ENCODE data around the gene KLRG1. TPM values are rescaled to one million over a fixed set of nuclear protein-coding genes. Genes with fewer than 3 reads are reported as not detected.

The KLRG1 gene
- total RNA-seq, 2 donors from 2014 or later, result 0.54 to 1.0 TPM

GRCh38 chr12:9050521-9051157 lies 61.3 kb downstream of the KLRG1 start:
- Histone ChIP-seq H3K4me1 (no peaks in the 10 kb centered on the region), H3K36me3 (no peaks in the 10 kb centered on the region), H3K27me3 (no peaks in the 10 kb centered on the region), H3K9me3 (no peaks in the 10 kb centered on the region), H3K4me3 (no peak overlapping the region), H3K9ac (ENCODE audit: low read depth in 2 of 2, low read length in 2 of 2) (no peak overlapping the region), H3K27ac (no peak overlapping the region)
- intact Hi-C loops (cut with DNase I), result no loop called here
- DNase-seq, result no peak
- TF ChIP-seq CTCF (IDR thresholded peaks at IDR 0.05), result no peak

DNA sequence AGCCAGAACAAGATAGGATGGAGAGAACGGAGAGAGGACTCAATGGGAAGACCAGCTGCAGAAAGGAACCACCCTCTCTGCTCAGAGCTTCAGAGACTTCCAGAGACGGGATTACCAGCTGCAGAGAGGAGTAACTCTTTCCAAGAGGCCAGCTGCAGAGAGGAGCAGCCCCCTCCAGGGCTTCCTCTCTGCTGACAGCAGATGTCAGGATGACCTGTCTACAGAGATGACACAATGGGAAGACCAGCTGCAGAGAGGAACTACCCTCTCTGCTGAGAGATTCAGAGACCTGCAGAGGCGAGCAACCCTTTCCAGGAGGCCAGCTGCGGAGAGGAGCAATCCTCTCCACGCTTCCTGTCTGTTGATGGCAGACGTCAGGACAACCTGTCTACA lies 61.8 kb downstream of the KLRG1 start:
- peak overlapping the region in 1 of 2 donors; percentile 12 for H3K9ac ChIP-seq (ENCODE audit: low read depth in 2 of 2, low read length in 2 of 2)
- intact Hi-C loops (cut with DNase I), result no loop called here
- no peak overlapping the region for H3K27ac ChIP-seq
- H3K9me3 ChIP-seq, result no peaks in the 10 kb centered on the region
- no peak overlapping the region for H3K4me3 ChIP-seq
- H3K36me3 ChIP-seq, result no peaks in the 10 kb centered on the region
- H3K4me1 ChIP-seq, result no peaks in the 10 kb centered on the region
- no peaks in the 10 kb centered on the region for H3K27me3 ChIP-seq
- no peak for DNase-seq
- TF ChIP-seq CTCF (IDR thresholded peaks at IDR 0.05), result no peak

DNA sequence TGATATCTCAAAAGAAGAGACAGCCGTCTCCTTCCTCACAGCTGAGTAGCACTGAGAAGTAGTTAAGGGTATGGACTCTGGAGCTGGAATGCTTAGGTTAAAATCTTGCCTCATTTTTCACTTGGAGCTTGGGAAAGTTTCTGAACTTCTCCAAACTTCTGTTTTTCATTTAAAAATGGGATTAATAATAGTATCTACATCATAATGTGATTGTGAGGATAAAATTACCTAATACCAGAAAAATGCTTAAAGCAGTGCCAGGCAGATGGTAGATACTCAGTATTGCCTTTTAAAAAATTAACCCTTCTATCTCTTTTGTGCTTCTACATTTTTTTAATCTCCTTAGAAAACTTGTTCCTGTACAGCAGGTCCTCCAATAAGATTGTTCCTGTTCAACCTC lies 63.3 kb downstream of the KLRG1 start:
- Histone ChIP-seq H3K4me3 (no peak overlapping the region), H3K27me3 (no peaks in the 10 kb centered on the region), H3K4me1 (no peaks in the 10 kb centered on the region), H3K9ac (ENCODE audit: low read depth in 2 of 2, low read length in 2 of 2) (no peak overlapping the region), H3K27ac (no peak overlapping the region), H3K9me3 (no peaks in the 10 kb centered on the region), H3K36me3 (no peaks in the 10 kb centered on the region)
- intact Hi-C loops (cut with DNase I), result no loop called here
- no peak for TF ChIP-seq CTCF (IDR thresholded peaks at IDR 0.05)
- DNase-seq, result no peak

Other genes with a start within 250 kb of the KLRG1 start
- gene A2ML1, start 166.9 kb upstream of the KLRG1 start, total RNA-seq, result not detected
- 10 to 100 TPM in 1 of 2 donors, 1 to 10 TPM in 1; 7.2 to 12.8 TPM for gene PHC1, start 75.0 kb upstream of the KLRG1 start, total RNA-seq
- gene M6PR, start 39.9 kb upstream of the KLRG1 start, total RNA-seq, result 100 to 1,000 TPM in 1 of 2 donors, 10 to 100 TPM in 1; 84.3 to 122 TPM
- 100 to 1,000 TPM; 105 to 201 TPM for gene A2M, start 126.4 kb downstream of the KLRG1 start, total RNA-seq
- under 1 TPM in 1 of 2 donors, not detected in 1; 0.05 TPM for gene PZP, start 218.8 kb downstream of the KLRG1 start, total RNA-seq